A549 treated with DMSO at 1 μM for 4 hours (cell line): ENCODE measurements around the gene PORCN. TPM values are rescaled to one million over a fixed set of nuclear protein-coding genes. Genes with fewer than 3 reads are reported as not detected.

Source experiments
- total RNA-seq: library from RNA; stranded (reverse); fragments of 200-300 nt; extraction: Qiagen RNA extraction; gene quantifications from 5 replicates; pipeline ENCODE4 v1.2.3, GENCODE V29; 2022; ENCODE audit warnings: low read depth

PORCN gene
- 15.2 to 19.4 TPM (median 17.0 TPM) in 5 replicates for total RNA-seq

GRCh38 chrX:48508400-48509244, at the start of gene PORCN:
Gene PORCN (plus strand): TSS chrX:48508992. CDS start chrX:48509821, 829 bp downstream.

GRCh38 chrX:48470110-48470832, 38.5 kb upstream of the PORCN start, which contains the start of gene SLC38A5:
Gene SLC38A5 (minus strand): TSS chrX:48470260. CDS start chrX:48467924, 2,336 bp downstream.

DNA sequence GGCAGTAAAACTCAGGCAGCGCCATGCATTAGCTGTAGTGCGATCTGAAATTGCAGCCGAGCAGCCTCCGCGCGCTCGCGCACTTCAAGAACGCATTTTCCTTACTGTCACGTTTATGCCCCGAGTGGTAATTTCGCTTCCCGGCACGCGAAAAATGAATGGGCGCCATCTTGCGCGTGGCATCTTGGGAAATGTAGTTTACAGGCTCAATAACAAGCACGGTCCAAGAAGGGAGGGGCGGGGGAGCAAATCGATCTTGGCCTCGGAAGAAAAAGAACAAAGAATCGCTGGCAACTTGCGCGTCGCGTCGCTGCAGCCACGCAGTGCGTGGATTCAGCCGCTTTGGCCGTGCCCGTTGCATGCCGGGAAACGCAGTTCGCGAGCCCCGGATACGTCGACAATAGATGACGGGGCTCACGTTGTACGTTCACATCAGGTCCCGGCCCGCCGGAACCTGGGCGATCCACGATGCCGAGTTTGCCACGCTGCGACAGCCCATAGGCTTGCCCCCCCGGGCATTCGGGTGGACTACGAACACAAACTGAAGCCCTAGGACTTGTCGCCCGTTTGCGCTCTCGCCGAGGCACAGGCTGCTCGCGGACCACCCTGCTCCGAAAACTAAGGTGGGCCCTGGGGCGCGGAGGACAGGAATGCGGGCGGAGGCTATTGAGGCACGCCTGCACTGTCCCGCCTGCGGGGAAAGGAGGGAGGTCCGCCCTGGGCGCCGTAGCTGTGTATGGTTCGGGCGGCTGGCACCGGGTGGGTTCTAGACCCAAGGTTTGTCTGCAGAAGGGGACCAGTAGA, 32.8 kb upstream of the PORCN start, which contains the start of gene FTSJ1:
Gene FTSJ1 (plus strand): TSS at position 426 of the 804 bp plus-strand sequence. CDS start 1,849 bp downstream, outside the sequence.

GRCh38 chrX:48521353-48522243, 12.8 kb downstream of the PORCN start, which contains the start of gene EBP:
Gene EBP (plus strand): TSS chrX:48521808. CDS start chrX:48523772, 1,964 bp downstream.

GRCh38 chrX:48539345-48540027, 30.7 kb downstream of the PORCN start, which contains the start of gene TBC1D25:
Gene TBC1D25 (plus strand): TSS chrX:48539714. CDS start chrX:48539798, 84 bp downstream.

Other genes starting within 250 kb of the PORCN start
- gene SSX3, start 152.3 kb upstream of the PORCN start, total RNA-seq: not detected in 5 replicates
- gene SSX4, start 125.5 kb upstream of the PORCN start, total RNA-seq: not detected in 5 replicates
- not detected in 5 replicates for gene SSX4B, start 97.0 kb upstream of the PORCN start, total RNA-seq
- gene SLC38A5, start 38.7 kb upstream of the PORCN start, total RNA-seq: 0.10 to 0.44 TPM (median 0.39 TPM) in 5 replicates
- gene FTSJ1, start 32.8 kb upstream of the PORCN start, total RNA-seq: 67.1 to 74.5 TPM (median 72.5 TPM) in 5 replicates
- gene EBP, start 12.8 kb downstream of the PORCN start, total RNA-seq: 138 to 148 TPM (median 144 TPM) in 5 replicates
- 10.6 to 11.8 TPM (median 10.7 TPM) in 5 replicates for gene TBC1D25, start 30.7 kb downstream of the PORCN start, total RNA-seq
- gene RBM3, start 65.5 kb downstream of the PORCN start, total RNA-seq: 293 to 598 TPM (median 332 TPM) in 5 replicates
- 60.5 to 73.7 TPM (median 65.5 TPM) in 5 replicates for gene WDR13, start 88.5 kb downstream of the PORCN start, total RNA-seq
- gene WAS, start 174.8 kb downstream of the PORCN start, total RNA-seq: 0.09 to 0.39 TPM (median 0.18 TPM) in 5 replicates
- gene SUV39H1, start 187.7 kb downstream of the PORCN start, total RNA-seq: 21.1 to 23.8 TPM (median 21.9 TPM) in 5 replicates